BE2C (cell line): Measurements from ENCODE around the gene NUP210.

Source experiments
- DNase-seq: peaks from one replicate; pipeline ENCODE4 v3.0.0-alpha.2; 2020
- H3K27me3 ChIP-seq: fragments of 250-450 bp; sonication (Bioruptor Pico); 2 replicates; pipeline ENCODE4 v1.5.1; 2020; ENCODE audit warnings: mild to moderate bottlenecking
- H3K36me3 ChIP-seq: fragments of 250-450 bp; sonication (Bioruptor Pico); 2 replicates; pipeline ENCODE4 v1.5.1; 2020; ENCODE audit warnings: mild to moderate bottlenecking
- H3K4me1 ChIP-seq: fragments of 250-450 bp; sonication (Bioruptor Pico); 2 replicates; pipeline ENCODE4 v1.5.1; 2020
- H3K4me3 ChIP-seq: 2 replicates; pipeline ENCODE4 v1.5.1; 2011; ENCODE audit warnings: low read depth, low read length
- H3K9me3 ChIP-seq: fragments of 250-450 bp; sonication (Bioruptor Pico); 2 replicates; pipeline ENCODE4 v1.5.1; 2020
- TF ChIP-seq, protein P1 (sequence below): IDR thresholded peaks from 2 replicates; pipeline ENCODE4 v1.5.1; 2012; ENCODE audit warnings: mild to moderate bottlenecking, low read depth, low read length

The NUP210 gene

DNA sequence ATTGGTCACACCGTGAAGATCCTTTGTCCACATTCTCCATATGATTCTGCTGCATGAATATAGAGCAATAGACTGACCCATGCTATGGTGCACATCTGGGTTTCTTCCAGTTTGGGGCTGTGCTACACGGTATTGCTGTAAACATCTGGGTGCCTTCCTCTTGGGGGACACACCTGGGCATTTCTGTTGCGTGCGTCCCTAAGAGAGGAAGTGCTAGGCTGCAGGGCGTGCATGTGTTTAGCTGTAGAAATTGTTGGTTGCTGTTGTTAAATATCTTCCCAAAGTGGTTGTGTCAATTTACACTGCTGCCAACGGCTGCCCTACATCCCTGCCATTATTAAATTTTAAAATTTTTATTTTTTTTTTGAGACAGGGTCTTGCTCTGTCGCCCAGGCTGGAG lies 52.4 kb downstream of the NUP210 start:
- Histone ChIP-seq H3K4me3 (no peak overlapping the region), H3K9me3 (no peaks in the 10 kb centered on the region), H3K36me3 (peaks cover 3% of the 10 kb centered on the region; the same call in 1 of the 2 replicates), H3K27me3 (no peaks in the 10 kb centered on the region), H3K4me1 (no peaks in the 10 kb centered on the region)
- TF ChIP-seq, protein P1, sequence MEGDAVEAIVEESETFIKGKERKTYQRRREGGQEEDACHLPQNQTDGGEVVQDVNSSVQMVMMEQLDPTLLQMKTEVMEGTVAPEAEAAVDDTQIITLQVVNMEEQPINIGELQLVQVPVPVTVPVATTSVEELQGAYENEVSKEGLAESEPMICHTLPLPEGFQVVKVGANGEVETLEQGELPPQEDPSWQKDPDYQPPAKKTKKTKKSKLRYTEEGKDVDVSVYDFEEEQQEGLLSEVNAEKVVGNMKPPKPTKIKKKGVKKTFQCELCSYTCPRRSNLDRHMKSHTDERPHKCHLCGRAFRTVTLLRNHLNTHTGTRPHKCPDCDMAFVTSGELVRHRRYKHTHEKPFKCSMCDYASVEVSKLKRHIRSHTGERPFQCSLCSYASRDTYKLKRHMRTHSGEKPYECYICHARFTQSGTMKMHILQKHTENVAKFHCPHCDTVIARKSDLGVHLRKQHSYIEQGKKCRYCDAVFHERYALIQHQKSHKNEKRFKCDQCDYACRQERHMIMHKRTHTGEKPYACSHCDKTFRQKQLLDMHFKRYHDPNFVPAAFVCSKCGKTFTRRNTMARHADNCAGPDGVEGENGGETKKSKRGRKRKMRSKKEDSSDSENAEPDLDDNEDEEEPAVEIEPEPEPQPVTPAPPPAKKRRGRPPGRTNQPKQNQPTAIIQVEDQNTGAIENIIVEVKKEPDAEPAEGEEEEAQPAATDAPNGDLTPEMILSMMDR = no peak
- DNase-seq = no peak

DNA sequence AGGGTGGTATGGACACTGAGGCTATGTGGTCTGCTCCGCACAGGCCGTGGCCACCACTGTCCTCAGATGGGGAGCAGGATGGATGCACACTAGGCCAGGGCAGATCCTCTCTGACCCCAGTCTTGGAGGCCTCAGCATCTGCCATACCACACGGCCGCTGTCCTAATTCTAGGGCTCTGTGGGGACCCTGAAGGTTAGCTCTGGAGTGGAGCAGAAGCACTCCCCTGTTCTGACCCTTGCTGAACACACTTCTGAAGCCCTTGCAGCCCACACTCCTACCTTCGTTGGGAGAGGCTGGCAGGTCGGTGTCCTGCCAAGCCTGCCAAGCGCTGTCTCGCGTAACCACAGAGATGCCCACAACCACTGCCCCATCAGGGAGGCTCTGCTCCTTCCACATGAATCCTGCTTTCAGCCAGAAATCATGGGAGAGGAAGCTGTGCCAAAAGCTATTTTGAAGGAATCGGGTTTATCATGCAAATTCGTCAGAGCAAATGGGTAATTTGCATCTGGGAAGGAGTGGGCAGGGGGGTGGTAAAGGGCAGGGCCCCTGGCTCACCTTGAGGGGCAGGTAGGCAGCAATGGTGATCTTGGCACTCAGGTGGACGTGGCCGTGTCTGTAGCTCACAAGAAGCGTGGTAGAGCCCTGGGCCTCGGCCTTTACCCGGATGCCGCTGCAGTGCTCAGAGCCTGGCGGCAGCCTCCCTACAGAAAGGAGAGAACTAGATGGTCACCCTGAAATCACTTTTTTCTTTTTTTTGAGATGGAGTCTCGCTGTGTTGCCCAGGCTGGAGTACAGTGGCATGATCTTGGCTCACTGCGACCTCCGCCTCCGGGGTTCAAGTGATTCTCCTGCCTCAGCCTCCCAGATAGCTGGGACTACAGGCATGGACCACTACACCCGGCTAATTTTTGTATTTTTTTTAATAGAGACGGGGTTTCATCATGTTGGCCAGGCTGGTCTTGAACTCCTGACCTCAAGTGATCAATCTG lies 54.4 kb downstream of the NUP210 start:
- DNase-seq = no peak
- H3K36me3 ChIP-seq = peaks cover 3% of the 10 kb centered on the region; the same call in 1 of the 2 replicates
- H3K4me1 ChIP-seq = no peaks in the 10 kb centered on the region
- TF ChIP-seq, protein P1 = no peak
- no peaks in the 10 kb centered on the region for H3K9me3 ChIP-seq
- no peaks in the 10 kb centered on the region for H3K27me3 ChIP-seq
- no peak overlapping the region for H3K4me3 ChIP-seq

- TF ChIP-seq, protein P1 = no peak
- Histone ChIP-seq H3K4me3 (no peak overlapping the region), H3K27me3 (no peaks in the 10 kb centered on the region), H3K9me3 (no peaks in the 10 kb centered on the region), H3K36me3 (peaks cover 7% of the 10 kb centered on the region), H3K4me1 (no peaks in the 10 kb centered on the region)
- no peak for DNase-seq
These were observed 55.4 kb downstream of the NUP210 start for GRCh38 chr3:13364602-13365271.

DNA sequence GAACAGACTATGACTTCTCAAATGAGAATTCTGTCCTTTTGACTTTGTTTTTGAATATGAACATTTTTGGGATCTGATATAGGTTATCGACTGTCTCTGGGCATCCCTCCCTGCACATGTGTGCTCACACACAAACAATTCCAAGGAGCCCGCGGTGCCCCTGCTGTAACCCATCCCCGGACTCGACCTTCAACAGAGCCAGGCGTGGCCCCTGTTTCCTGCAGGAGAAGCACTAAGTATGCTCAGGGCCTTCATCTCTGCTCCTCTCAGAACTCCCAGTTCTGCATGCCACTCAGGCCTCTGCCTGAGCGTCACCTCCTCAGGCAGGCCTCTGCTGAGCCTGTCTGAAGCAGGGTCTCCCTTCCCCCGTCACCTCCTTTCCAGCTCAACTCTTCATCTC lies 57.6 kb downstream of the NUP210 start:
- no peaks in the 10 kb centered on the region for H3K9me3 ChIP-seq
- no peaks in the 10 kb centered on the region for H3K4me1 ChIP-seq
- peaks cover 7% of the 10 kb centered on the region for H3K36me3 ChIP-seq
- H3K27me3 ChIP-seq = no peaks in the 10 kb centered on the region
- H3K4me3 ChIP-seq = no peak overlapping the region
- DNase-seq = no peak
- TF ChIP-seq, protein P1 = no peak

DNA sequence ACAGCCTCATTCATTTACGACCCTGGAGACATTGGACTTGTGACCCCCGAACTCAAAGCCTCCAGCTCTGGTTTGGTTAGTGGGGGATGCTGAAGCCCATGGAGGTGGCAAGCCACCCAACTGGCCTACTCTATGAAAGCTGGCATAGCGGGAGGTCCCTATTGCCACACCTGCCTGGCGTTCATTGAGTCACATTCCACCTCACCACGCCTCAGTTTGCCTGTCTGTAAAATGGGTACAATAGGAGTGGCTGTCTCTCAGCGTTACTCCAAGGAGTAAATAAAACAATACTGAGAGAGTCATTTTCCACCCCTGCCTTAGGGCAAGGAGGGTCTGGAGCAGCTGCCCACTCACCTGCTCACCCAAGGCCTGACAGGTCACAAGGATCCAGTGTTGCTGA lies 60.2 kb downstream of the NUP210 start:
- TF ChIP-seq, protein P1 = no peak
- no peaks in the 10 kb centered on the region for H3K9me3 ChIP-seq
- no peaks in the 10 kb centered on the region for H3K27me3 ChIP-seq
- H3K36me3 ChIP-seq = peaks cover 7% of the 10 kb centered on the region
- no peak overlapping the region for H3K4me3 ChIP-seq
- no peak for DNase-seq
- no peaks in the 10 kb centered on the region for H3K4me1 ChIP-seq
